Prostate gland (tissue), 2 donors: ENCODE results near the gene SPTBN1. TPM values are rescaled to one million over a fixed set of nuclear protein-coding genes. Genes with fewer than 3 reads are reported as not detected.

Experiments used
- DNase-seq: peaks from one replicate; pipeline ENCODE4 v3.0.0-alpha.2; 2019; ENCODE audit warnings: low spot score
- H3K27ac ChIP-seq, 2 donors: fragments of 200-600 bp; sonication (generic); 2 replicates each; pipeline ENCODE4 v1.5.1; 2017 to 2019
- H3K27me3 ChIP-seq: fragments of 200-600 bp; sonication (generic); replicated peaks from 2 replicates; pipeline ENCODE4 v1.5.1; 2019; ENCODE audit not compliant: insufficient read depth
- H3K36me3 ChIP-seq, 2 donors: fragments of 200-600 bp; sonication (generic); 1 replicate in 1 of 2; 2 replicates in 1 of 2; pipeline versions ENCODE4 v1.5.1 to v1.8.1; 2017 to 2019
- H3K4me1 ChIP-seq: fragments of 200-600 bp; sonication (generic); replicated peaks from 2 replicates; pipeline ENCODE4 v1.5.1; 2019
- H3K4me3 ChIP-seq, 2 donors: fragments of 200-600 bp; sonication (generic); 2 replicates each; pipeline ENCODE4 v1.5.1; 2017 to 2019
- H3K9me3 ChIP-seq: fragments of 200-600 bp; sonication (generic); 2 replicates; pipeline ENCODE4 v1.5.1; 2017
- CTCF ChIP-seq, 4 experiments: fragments of 200-600 bp in 2 of 4; fragments of 450-650 bp in 2 of 4; sonication (generic) in 2 of 4; IDR thresholded peaks; 1 replicate in 3 of 4; 2 replicates in 1 of 4; pipeline ENCODE4 v1.5.1; 2016 to 2019; ENCODE audit warnings: antibody characterized with exemption in 4 of 4, mild to moderate bottlenecking in 2 of 4, moderate library complexity in 2 of 4
- POLR2A ChIP-seq: fragments of 450-650 bp; IDR thresholded peaks from one replicate; pipeline ENCODE4 v1.6.1; 2016; ENCODE audit warnings: antibody characterized with exemption, mild to moderate bottlenecking
- POLR2AphosphoS5 ChIP-seq: sonication (generic); formaldehyde crosslinking; IDR thresholded peaks from one replicate; pipeline ENCODE4 v1.6.1; 2017; ENCODE audit warnings: antibody characterized with exemption
- WGBS: methylation state at CpG from one replicate; pipeline ENCODE4 v1.1.5; 2018; 5-methylcytosine and 5-hydroxymethylcytosine counted together
- intact Hi-C: fragments of 100-400 bp; cut with DNase I; formaldehyde crosslinking; loops from one replicate; pipeline ENCODE4 v1.14.2; 2022
- total RNA-seq, 2 donors: library from RNA; depleted of rRNA; stranded (reverse); fragments of >200 nt; gene quantifications; one replicate each; pipeline ENCODE4 v1.1.0, GENCODE V29; 2016

The SPTBN1 gene
- total RNA-seq, 2 donors from 2014 or later: 146 to 348 TPM

GRCh38 chr2:54581326-54582039 is 125.4 kb downstream of the SPTBN1 start:
- Histone ChIP-seq H3K9me3 (no peaks in the 10 kb centered on the region), H3K4me3 (no peak overlapping the region), H3K4me1 (peaks cover 4% of the 10 kb centered on the region), H3K27me3 (no peaks in the 10 kb centered on the region), H3K27ac (no peak overlapping the region), H3K36me3 (no peaks in the 10 kb centered on the region)
- intact Hi-C loops: no loop called here
- no peak for DNase-seq
- 74% methylated on average over 7 of the region's 7 CpGs for WGBS
- no peak for TF ChIP-seq CTCF (IDR thresholded peaks at IDR 0.05)
- no peak for TF ChIP-seq POLR2A

- Histone ChIP-seq H3K4me3 (no peak overlapping the region), H3K36me3 (no peaks in the 10 kb centered on the region), H3K27ac (no peak overlapping the region), H3K9me3 (no peaks in the 10 kb centered on the region), H3K4me1 (peaks cover 4% of the 10 kb centered on the region), H3K27me3 (no peaks in the 10 kb centered on the region)
- TF ChIP-seq POLR2A: no peak
- no peak for TF ChIP-seq POLR2AphosphoS5
- TF ChIP-seq CTCF (IDR thresholded peaks at IDR 0.05): no peak
- 94% methylated on average over 5 of the region's 5 CpGs for WGBS
- intact Hi-C loops: no loop called here
- DNase-seq: no peak
Observed at GRCh38 chr2:54582987-54583386, 126.9 kb downstream of the SPTBN1 start.

- no peaks in the 10 kb centered on the region for H3K9me3 ChIP-seq
- TF ChIP-seq CTCF (IDR thresholded peaks at IDR 0.05): no peak
- no peak for TF ChIP-seq POLR2A
- TF ChIP-seq POLR2AphosphoS5: no peak
- WGBS: 46% methylated on average over 1 of the region's 1 CpG
- intact Hi-C loops: no loop called here
- H3K27me3 ChIP-seq: no peaks in the 10 kb centered on the region
- H3K4me3 ChIP-seq: no peak overlapping the region
- H3K27ac ChIP-seq: no peak overlapping the region
- H3K36me3 ChIP-seq: no peaks in the 10 kb centered on the region
- DNase-seq: no peak
- no peaks in the 10 kb centered on the region for H3K4me1 ChIP-seq
Observed at GRCh38 chr2:54584598-54584997, 128.5 kb downstream of the SPTBN1 start.

- H3K9me3 ChIP-seq: no peaks in the 10 kb centered on the region
- no peak for TF ChIP-seq POLR2A
- TF ChIP-seq POLR2AphosphoS5: no peak
- no peak for TF ChIP-seq CTCF (IDR thresholded peaks at IDR 0.05)
- no peak overlapping the region for H3K27ac ChIP-seq
- H3K27me3 ChIP-seq: no peaks in the 10 kb centered on the region
- DNase-seq: no peak
- H3K36me3 ChIP-seq: no peaks in the 10 kb centered on the region
- intact Hi-C loops: no loop called here
- H3K4me1 ChIP-seq: no peaks in the 10 kb centered on the region
- no peak overlapping the region for H3K4me3 ChIP-seq
Observed at GRCh38 chr2:54585136-54585733, 129.1 kb downstream of the SPTBN1 start.

GRCh38 chr2:54586062-54586461 is 129.9 kb downstream of the SPTBN1 start:
- no peak for DNase-seq
- Histone ChIP-seq H3K4me3 (no peak overlapping the region), H3K27ac (no peak overlapping the region), H3K4me1 (no peaks in the 10 kb centered on the region), H3K27me3 (no peaks in the 10 kb centered on the region), H3K36me3 (no peaks in the 10 kb centered on the region), H3K9me3 (no peaks in the 10 kb centered on the region)
- 41% methylated on average over 7 of the region's 7 CpGs for WGBS
- TF ChIP-seq POLR2AphosphoS5 (no peak), CTCF (IDR thresholded peaks at IDR 0.05) (no peak), POLR2A (no peak)
- intact Hi-C loops: no loop called here
